Body of pancreas (tissue), 4 donors: ENCODE results near the gene RCE1.

Experiments
- CTCF ChIP-seq, 7 experiments: fragments of 450-650 bp in 4 of 7; fragments of 200-600 bp in 3 of 7; sonication (generic) in 3 of 7; IDR thresholded peaks; one replicate each; pipeline ENCODE4 v1.5.1; 2016 to 2019; ENCODE audit warnings: antibody characterized with exemption in 7 of 7
- POLR2A ChIP-seq, 3 donors: fragments of 450-650 bp; IDR thresholded peaks; one replicate each; pipeline ENCODE4 v1.6.1; 2016; ENCODE audit warnings: antibody characterized with exemption in 3 of 3, mild to moderate bottlenecking in 2 of 3

- TF ChIP-seq POLR2A (IDR thresholded peaks at IDR 0.05) = no peak
- TF ChIP-seq CTCF (IDR thresholded peaks at IDR 0.05) = no peak
Observed at GRCh38 chr11:66879583-66879982, 36.3 kb downstream of the RCE1 start.
